HepG2 (cell line): ENCODE measurements around the gene NFE2L3. TPM values are rescaled to one million over a fixed set of nuclear protein-coding genes. Genes with fewer than 3 reads are reported as not detected.

Experiments
- GABPB1 ChIP-seq: IDR thresholded peaks from 2 replicates; pipeline ENCODE4 v1.6.1; 2016; ENCODE audit warnings: mild to moderate bottlenecking, missing genetic modification reagents, moderate library complexity, missing compliant biosample characterization
- KDM2A ChIP-seq: sonication (generic); formaldehyde crosslinking; IDR thresholded peaks from 2 replicates; pipeline ENCODE4 v1.4.0; 2020; ENCODE audit warnings: low read depth, missing genetic modification reagents, borderline replicate concordance
- MAX ChIP-seq: IDR thresholded peaks from 2 replicates; pipeline ENCODE4 v1.6.1; 2012; ENCODE audit warnings: inconsistent platforms
- MEIS2 ChIP-seq: sonication (generic); formaldehyde crosslinking; IDR thresholded peaks from 2 replicates; pipeline ENCODE4 v1.9.0; 2021; ENCODE audit warnings: mild to moderate bottlenecking, missing genetic modification reagents
- ZFY ChIP-seq: sonication (generic); formaldehyde crosslinking; IDR thresholded peaks from 2 replicates; pipeline ENCODE4 v1.4.0; 2020; ENCODE audit warnings: missing genetic modification reagents
- ZNF687 ChIP-seq: sonication (generic); formaldehyde crosslinking; IDR thresholded peaks from 2 replicates; pipeline ENCODE4 v1.5.1; 2020; ENCODE audit warnings: mild to moderate bottlenecking, missing genetic modification reagents, moderate library complexity
- ZNF747 ChIP-seq: sonication (generic); formaldehyde crosslinking; IDR thresholded peaks from 2 replicates; pipeline ENCODE4 v1.8.1; 2023; ENCODE audit warnings: missing genetic modification reagents, mild to moderate bottlenecking, borderline replicate concordance
- ZNF800 ChIP-seq: sonication (generic); formaldehyde crosslinking; IDR thresholded peaks from 2 replicates; pipeline ENCODE4 v1.4.0; 2020; ENCODE audit warnings: missing genetic modification reagents
- polyA plus RNA-seq, 8 experiments: library from polyadenylated mRNA; depleted of rRNA in 3 of 8; stranded (reverse) in 7 of 8; unstranded in 1 of 8; fragments of >200 nt; fragmentation: Illumina TruSeq in 4 of 8; extraction: Trizol in 4 of 8; gene quantifications; 2 replicates each; pipeline versions ENCODE4 v1.2.1 to v1.2.3, GENCODE V29; 2011 to 2016; ENCODE audit warnings: low read depth in 4 of 8, missing spikeins in 1 of 8, mixed read lengths in 1 of 8; ENCODE audit not compliant: insufficient read depth in 1 of 8
- total RNA-seq, 5 experiments: library from RNA; depleted of rRNA; stranded (reverse); fragments of >200 nt; fragmentation: Illumina TruSeq; extraction: Trizol; gene quantifications; 2 replicates each; pipeline ENCODE4 v1.2.3, GENCODE V29; 2016; ENCODE audit warnings: low read depth in 1 of 5
- TF ChIP-seq, protein P1 (sequence below): sonication (generic); formaldehyde crosslinking; IDR thresholded peaks from 2 replicates; pipeline ENCODE4 v1.4.0; 2020; ENCODE audit warnings: missing genetic modification reagents
- TF ChIP-seq, protein P2 (sequence below): sonication (generic); formaldehyde crosslinking; IDR thresholded peaks from 2 replicates; pipeline ENCODE4 v1.5.0; 2020; ENCODE audit warnings: mild to moderate bottlenecking, missing genetic modification reagents

Gene NFE2L3
- total and polyA plus RNA-seq, 2 of the 13 experiments (the other 11 are each of a cell fraction or from before 2014, with no cell fraction given): 11.4 to 19.4 TPM

DNA sequence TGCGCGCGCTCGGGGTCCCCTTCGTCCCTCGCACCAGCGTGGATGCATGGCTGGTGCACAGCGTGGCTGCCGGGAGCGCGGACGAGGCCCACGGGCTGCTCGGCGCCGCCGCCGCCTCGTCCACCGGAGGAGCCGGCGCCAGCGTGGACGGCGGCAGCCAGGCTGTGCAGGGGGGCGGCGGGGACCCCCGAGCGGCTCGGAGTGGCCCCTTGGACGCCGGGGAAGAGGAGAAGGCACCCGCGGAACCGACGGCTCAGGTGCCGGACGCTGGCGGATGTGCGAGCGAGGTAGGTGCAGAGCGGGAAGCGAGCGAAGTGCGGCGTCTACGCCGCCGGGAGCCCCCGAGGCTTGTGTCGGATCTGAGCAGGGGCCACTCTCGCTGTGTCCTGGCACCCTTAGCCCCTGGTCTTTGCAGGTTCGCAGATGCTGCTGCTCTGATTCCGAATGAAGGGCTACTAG is 813 bp downstream of the NFE2L3 start (continued):
- TF ChIP-seq ZNF687 (CRISPR knock-in tag): peak; percentile 49
- peak; percentile 37; the same call in 1 of the 2 replicates for TF ChIP-seq ZNF800 (CRISPR knock-in tag)
- TF ChIP-seq, protein P1, sequence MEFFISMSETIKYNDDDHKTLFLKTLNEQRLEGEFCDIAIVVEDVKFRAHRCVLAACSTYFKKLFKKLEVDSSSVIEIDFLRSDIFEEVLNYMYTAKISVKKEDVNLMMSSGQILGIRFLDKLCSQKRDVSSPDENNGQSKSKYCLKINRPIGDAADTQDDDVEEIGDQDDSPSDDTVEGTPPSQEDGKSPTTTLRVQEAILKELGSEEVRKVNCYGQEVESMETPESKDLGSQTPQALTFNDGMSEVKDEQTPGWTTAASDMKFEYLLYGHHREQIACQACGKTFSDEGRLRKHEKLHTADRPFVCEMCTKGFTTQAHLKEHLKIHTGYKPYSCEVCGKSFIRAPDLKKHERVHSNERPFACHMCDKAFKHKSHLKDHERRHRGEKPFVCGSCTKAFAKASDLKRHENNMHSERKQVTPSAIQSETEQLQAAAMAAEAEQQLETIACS (CRISPR knock-in tag): 0 out of 2 replicates have a peak, but pooled peaks have one; percentile 12
- 0 out of 2 replicates have a peak, but pooled peaks have one; percentile 9 for TF ChIP-seq ZNF747 (CRISPR knock-in tag)
- 0 out of 2 replicates have a peak, but pooled peaks have one; percentile 26 for TF ChIP-seq GABPB1
- TF ChIP-seq KDM2A (CRISPR knock-in tag): 0 out of 2 replicates have a peak, but pooled peaks have one; percentile 20
- peak; percentile 68; the same call in 1 of the 2 replicates for TF ChIP-seq MAX
- peak; percentile 28; the same call in 1 of the 2 replicates for TF ChIP-seq MEIS2 (CRISPR knock-in tag)
- 0 out of 2 replicates have a peak, but pooled peaks have one; percentile 13 for TF ChIP-seq ZFY (CRISPR knock-in tag)
- TF ChIP-seq, protein P2, sequence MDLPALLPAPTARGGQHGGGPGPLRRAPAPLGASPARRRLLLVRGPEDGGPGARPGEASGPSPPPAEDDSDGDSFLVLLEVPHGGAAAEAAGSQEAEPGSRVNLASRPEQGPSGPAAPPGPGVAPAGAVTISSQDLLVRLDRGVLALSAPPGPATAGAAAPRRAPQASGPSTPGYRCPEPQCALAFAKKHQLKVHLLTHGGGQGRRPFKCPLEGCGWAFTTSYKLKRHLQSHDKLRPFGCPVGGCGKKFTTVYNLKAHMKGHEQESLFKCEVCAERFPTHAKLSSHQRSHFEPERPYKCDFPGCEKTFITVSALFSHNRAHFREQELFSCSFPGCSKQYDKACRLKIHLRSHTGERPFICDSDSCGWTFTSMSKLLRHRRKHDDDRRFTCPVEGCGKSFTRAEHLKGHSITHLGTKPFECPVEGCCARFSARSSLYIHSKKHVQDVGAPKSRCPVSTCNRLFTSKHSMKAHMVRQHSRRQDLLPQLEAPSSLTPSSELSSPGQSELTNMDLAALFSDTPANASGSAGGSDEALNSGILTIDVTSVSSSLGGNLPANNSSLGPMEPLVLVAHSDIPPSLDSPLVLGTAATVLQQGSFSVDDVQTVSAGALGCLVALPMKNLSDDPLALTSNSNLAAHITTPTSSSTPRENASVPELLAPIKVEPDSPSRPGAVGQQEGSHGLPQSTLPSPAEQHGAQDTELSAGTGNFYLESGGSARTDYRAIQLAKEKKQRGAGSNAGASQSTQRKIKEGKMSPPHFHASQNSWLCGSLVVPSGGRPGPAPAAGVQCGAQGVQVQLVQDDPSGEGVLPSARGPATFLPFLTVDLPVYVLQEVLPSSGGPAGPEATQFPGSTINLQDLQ: 0 out of 2 replicates have a peak, but pooled peaks have one; percentile 22
